ENCODE measurements around the gene PTGIR. TPM values are rescaled to one million over a fixed set of nuclear protein-coding genes. Genes with fewer than 3 reads are reported as not detected.

Gene PTGIR
- total and polyA plus RNA-seq, 4 donors, result 7.8 to 37.0 (median 11.4) TPM

- peaks cover 0 to 5% (median 0%) of the 10 kb centered on the region in 3 donors for H3K27me3 ChIP-seq (ENCODE audit: control insufficient read depth in 3 of 3, insufficient read depth in 3 of 3, low read length in 2 of 3)
- H3K27ac ChIP-seq (ENCODE audit: low read depth in 1 of 2, low read length in 1 of 2), result peak overlapping the region in 1 of 2 donors; percentile 73
- no peaks in the 10 kb centered on the region for H3K9me3 ChIP-seq (ENCODE audit: control insufficient read depth in 4 of 4, insufficient read depth in 3 of 4, low read length in 3 of 4)
- DNase-seq (no peak), ATAC-seq (ENCODE audit: insufficient read depth, low FRiP score) (no peak)
- peaks cover 6 to 78% (median 25%) of the 10 kb centered on the region in 5 donors for H3K4me1 ChIP-seq (ENCODE audit: control insufficient read depth in 5 of 5, insufficient read depth in 5 of 5, low read length in 5 of 5)
- H3K4me3 ChIP-seq, result peak overlapping the region; percentile 16
- no peaks in the 10 kb centered on the region for H3K36me3 ChIP-seq (ENCODE audit: control insufficient read depth in 4 of 4, insufficient read depth in 4 of 4, low read length in 4 of 4)
- H3K9ac ChIP-seq (ENCODE audit: insufficient read depth in 1 of 2, low read length in 2 of 2), result peak overlapping the region; percentile 25 to 32
- 63 to 83% methylated on average over 32 of the region's 32 CpGs for WGBS, 2 donors
- TF ChIP-seq CTCF (IDR thresholded peaks at IDR 0.05; ENCODE audit: control extremely low read depth, extremely low read depth), result no peak
These were observed 3.4 kb downstream of the PTGIR start for GRCh38 chr19:46621191-46622117.

- DNase-seq (peak in 1 of 3 donors; percentile 50), ATAC-seq (ENCODE audit: insufficient read depth, low FRiP score) (no peak)
- peak overlapping the region in 1 of 2 donors; percentile 8 for H3K27ac ChIP-seq (ENCODE audit: low read depth in 1 of 2, low read length in 1 of 2)
- H3K9ac ChIP-seq (ENCODE audit: insufficient read depth in 1 of 2, low read length in 2 of 2), result peak overlapping the region in 1 of 2 donors; percentile 25
- 64 to 67% methylated on average over 6 of the region's 6 CpGs for WGBS, 2 donors
- peaks cover 0 to 3% (median 0%) of the 10 kb centered on the region in 3 donors for H3K27me3 ChIP-seq (ENCODE audit: control insufficient read depth in 3 of 3, insufficient read depth in 3 of 3, low read length in 2 of 3)
- H3K4me3 ChIP-seq, result no peak overlapping the region
- H3K9me3 ChIP-seq (ENCODE audit: control insufficient read depth in 4 of 4, insufficient read depth in 3 of 4, low read length in 3 of 4), result no peaks in the 10 kb centered on the region
- H3K4me1 ChIP-seq (ENCODE audit: control insufficient read depth in 5 of 5, insufficient read depth in 5 of 5, low read length in 5 of 5), result peaks cover 0 to 72% (median 18%) of the 10 kb centered on the region in 5 donors
- TF ChIP-seq CTCF (IDR thresholded peaks at IDR 0.05; ENCODE audit: control extremely low read depth, extremely low read depth), result no peak
- no peaks in the 10 kb centered on the region for H3K36me3 ChIP-seq (ENCODE audit: control insufficient read depth in 4 of 4, insufficient read depth in 4 of 4, low read length in 4 of 4)
These were observed 4.2 kb downstream of the PTGIR start for GRCh38 chr19:46620716-46621115.

GRCh38 chr19:46620267-46620666 lies 4.6 kb downstream of the PTGIR start:
- peaks cover 0 to 67% (median 18%) of the 10 kb centered on the region in 5 donors for H3K4me1 ChIP-seq (ENCODE audit: control insufficient read depth in 5 of 5, insufficient read depth in 5 of 5, low read length in 5 of 5)
- no peak for ATAC-seq (ENCODE audit: insufficient read depth, low FRiP score)
- 76 to 79% methylated on average over 3 of the region's 3 CpGs for WGBS, 2 donors

More at GRCh38 chr19:46620267-46620666, 4.6 kb downstream of the PTGIR start:
- peak overlapping the region in 1 of 2 donors; percentile 8 for H3K27ac ChIP-seq (ENCODE audit: low read depth in 1 of 2, low read length in 1 of 2)
- no peak for TF ChIP-seq CTCF (IDR thresholded peaks at IDR 0.05; ENCODE audit: control extremely low read depth, extremely low read depth)
- H3K9me3 ChIP-seq (ENCODE audit: control insufficient read depth in 4 of 4, insufficient read depth in 3 of 4, low read length in 3 of 4), result no peaks in the 10 kb centered on the region
- peaks cover 0 to 3% (median 0%) of the 10 kb centered on the region in 3 donors for H3K27me3 ChIP-seq (ENCODE audit: control insufficient read depth in 3 of 3, insufficient read depth in 3 of 3, low read length in 2 of 3)
- no peak overlapping the region for H3K4me3 ChIP-seq
- DNase-seq, result no peak
- no peak overlapping the region for H3K9ac ChIP-seq (ENCODE audit: insufficient read depth in 1 of 2, low read length in 2 of 2)
- H3K36me3 ChIP-seq (ENCODE audit: control insufficient read depth in 4 of 4, insufficient read depth in 4 of 4, low read length in 4 of 4), result no peaks in the 10 kb centered on the region
